WTC11 (cell line): Measurements from ENCODE around the gene BAIAP3. TPM values are rescaled to one million over a fixed set of nuclear protein-coding genes. Genes with fewer than 3 reads are reported as not detected.

Experiments
- ATAC-seq: fragments of 200-7000 bp; cut with Tn5 transposase; 2 replicates; pipeline ENCODE4 v1.10.0; 2021; ENCODE audit warnings: mild to moderate bottlenecking, moderate library complexity
- CTCF ChIA-PET: fragments of 300-600 bp; sonication (Branson Sonifier 250); formaldehyde crosslinking; loops from one replicate; lab custom pipeline; 2021; ENCODE audit warnings: antibody characterized with exemption; lab: Charles Lee
- POLR2A ChIA-PET: fragments of 350-600 bp; sonication (Branson Sonifier 250); formaldehyde crosslinking; loops from one replicate; lab custom pipeline; 2021; ENCODE audit warnings: antibody characterized with exemption; lab: Charles Lee
- DNase-seq: peaks from one replicate; pipeline ENCODE4 v3.0.0; 2021; ENCODE audit warnings: low spot score
- H3K27ac Mint-ChIP-seq: 2 replicates; pipeline ENCODE4 v1.8.0; 2021; ENCODE audit warnings: mixed read lengths
- H3K27me3 Mint-ChIP-seq: 2 replicates; pipeline ENCODE4 v1.8.0; 2021; ENCODE audit warnings: low read depth, mild to moderate bottlenecking, moderate library complexity, mixed read lengths
- H3K36me3 Mint-ChIP-seq: 2 replicates; pipeline ENCODE4 v1.8.0; 2021; ENCODE audit warnings: mixed read lengths
- H3K4me1 Mint-ChIP-seq: 2 replicates; pipeline ENCODE4 v1.8.0; 2022; ENCODE audit warnings: mixed read lengths
- H3K4me3 Mint-ChIP-seq: 2 replicates; pipeline ENCODE4 v1.8.0; 2021; ENCODE audit warnings: mild to moderate bottlenecking, moderate library complexity, mixed read lengths
- H3K9me3 Mint-ChIP-seq: 2 replicates; pipeline ENCODE4 v1.8.0; 2021; ENCODE audit warnings: mixed read lengths
- CREB1 ChIP-seq: sonication (generic); formaldehyde crosslinking; IDR thresholded peaks from 2 replicates; pipeline ENCODE4 v1.8.0; 2023; ENCODE audit warnings: mild to moderate bottlenecking, missing genetic modification reagents
- ETV6 ChIP-seq: sonication (generic); formaldehyde crosslinking; IDR thresholded peaks from 2 replicates; pipeline ENCODE4 v1.8.1; 2022; ENCODE audit warnings: mild to moderate bottlenecking, missing genetic modification reagents
- OVOL2 ChIP-seq: fragments of 250-450 bp; sonication (Bioruptor Pico); IDR thresholded peaks from 2 replicates; pipeline ENCODE4 v1.9.0; 2021; ENCODE audit warnings: mild to moderate bottlenecking, borderline replicate concordance
- USF2 ChIP-seq: sonication (generic); formaldehyde crosslinking; IDR thresholded peaks from 2 replicates; pipeline ENCODE4 v1.8.1; 2023; ENCODE audit warnings: mild to moderate bottlenecking, missing genetic modification reagents, moderate library complexity
- ZMAT4 ChIP-seq: fragments of 250-450 bp; sonication (Bioruptor Pico); IDR thresholded peaks from 2 replicates; pipeline ENCODE4 v1.9.0; 2021; ENCODE audit warnings: mild to moderate bottlenecking
- ZNF232 ChIP-seq: sonication (generic); formaldehyde crosslinking; IDR thresholded peaks from 2 replicates; pipeline ENCODE4 v1.8.0; 2022; ENCODE audit warnings: mild to moderate bottlenecking, missing genetic modification reagents
- ZNF532 ChIP-seq: fragments of 250-450 bp; sonication (Bioruptor Pico); IDR thresholded peaks from 2 replicates; pipeline ENCODE4 v1.9.0; 2021; ENCODE audit warnings: mild to moderate bottlenecking, borderline replicate concordance
- total RNA-seq: library from RNA; stranded (reverse); gene quantifications from 3 replicates; pipeline ENCODE4 v1.2.3, GENCODE V29; 2021
- TF ChIP-seq, protein P1 (sequence below): sonication (generic); formaldehyde crosslinking; IDR thresholded peaks from 2 replicates; pipeline ENCODE4 v1.8.0; 2022; ENCODE audit warnings: mild to moderate bottlenecking, missing genetic modification reagents
- TF ChIP-seq, protein P2 (sequence below): sonication (generic); formaldehyde crosslinking; IDR thresholded peaks from 2 replicates; pipeline ENCODE4 v1.8.0; 2022; ENCODE audit warnings: mild to moderate bottlenecking, missing genetic modification reagents
- TF ChIP-seq, protein P3 (sequence below): sonication (generic); formaldehyde crosslinking; IDR thresholded peaks from 2 replicates; pipeline ENCODE4 v1.8.0; 2022; ENCODE audit warnings: mild to moderate bottlenecking, missing genetic modification reagents
- TF ChIP-seq, protein P4 (sequence below): fragments of 250-450 bp; sonication (Bioruptor Pico); IDR thresholded peaks from 2 replicates; pipeline ENCODE4 v1.9.0; 2021; ENCODE audit warnings: moderate library complexity, mild to moderate bottlenecking, inconsistent platforms, borderline replicate concordance
- TF ChIP-seq, protein P5 (sequence below): fragments of 250-450 bp; sonication (Bioruptor Pico); IDR thresholded peaks from 2 replicates; pipeline ENCODE4 v1.9.0; 2021; ENCODE audit warnings: mild to moderate bottlenecking

Gene BAIAP3
- total RNA-seq, 1 experiment from 2014 or later = 18.8 TPM

DNA sequence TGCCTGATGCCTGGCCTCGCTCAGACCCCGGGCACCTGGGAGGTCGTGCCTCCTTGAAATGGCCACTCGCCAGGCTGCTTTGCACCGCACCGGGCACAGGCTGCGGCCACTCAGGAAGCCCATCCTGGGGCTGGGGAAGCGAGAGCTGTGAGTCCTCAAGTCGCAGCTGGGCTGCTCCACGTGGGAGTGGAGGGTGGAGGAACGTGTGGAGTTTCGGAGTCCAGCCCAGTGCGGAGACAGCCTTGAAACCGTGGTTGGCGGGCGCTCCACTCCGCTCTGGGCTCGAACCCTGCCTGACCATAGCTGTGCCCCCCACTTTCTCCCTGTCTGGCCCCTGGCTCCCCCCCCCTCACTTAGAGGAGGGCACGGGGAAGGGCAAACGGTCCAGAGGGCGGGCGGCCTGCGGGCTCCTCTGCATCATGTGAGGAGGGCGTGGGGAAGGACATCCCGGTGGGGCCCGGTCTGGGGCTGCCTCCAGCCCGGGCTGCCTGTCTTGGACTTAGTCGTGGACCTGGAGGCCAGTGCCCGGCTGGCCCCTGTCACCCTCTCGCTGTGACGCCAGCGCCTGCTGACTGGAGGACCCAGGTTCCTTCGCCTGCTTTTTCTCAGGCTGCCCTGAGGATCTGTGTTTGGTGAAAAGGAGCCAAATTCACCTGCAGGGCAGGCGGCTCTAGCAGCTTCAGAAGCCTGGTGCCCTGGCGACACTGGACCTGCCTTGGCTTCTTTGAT lies 21.5 kb upstream of the BAIAP3 start (continued):
- TF ChIP-seq, protein P1, sequence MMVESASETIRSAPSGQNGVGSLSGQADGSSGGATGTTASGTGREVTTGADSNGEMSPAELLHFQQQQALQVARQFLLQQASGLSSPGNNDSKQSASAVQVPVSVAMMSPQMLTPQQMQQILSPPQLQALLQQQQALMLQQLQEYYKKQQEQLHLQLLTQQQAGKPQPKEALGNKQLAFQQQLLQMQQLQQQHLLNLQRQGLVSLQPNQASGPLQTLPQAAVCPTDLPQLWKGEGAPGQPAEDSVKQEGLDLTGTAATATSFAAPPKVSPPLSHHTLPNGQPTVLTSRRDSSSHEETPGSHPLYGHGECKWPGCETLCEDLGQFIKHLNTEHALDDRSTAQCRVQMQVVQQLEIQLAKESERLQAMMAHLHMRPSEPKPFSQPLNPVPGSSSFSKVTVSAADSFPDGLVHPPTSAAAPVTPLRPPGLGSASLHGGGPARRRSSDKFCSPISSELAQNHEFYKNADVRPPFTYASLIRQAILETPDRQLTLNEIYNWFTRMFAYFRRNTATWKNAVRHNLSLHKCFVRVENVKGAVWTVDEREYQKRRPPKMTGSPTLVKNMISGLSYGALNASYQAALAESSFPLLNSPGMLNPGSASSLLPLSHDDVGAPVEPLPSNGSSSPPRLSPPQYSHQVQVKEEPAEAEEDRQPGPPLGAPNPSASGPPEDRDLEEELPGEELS (CRISPR knock-in tag) = no peak
- TF ChIP-seq CREB1 (no peak), OVOL2 (no peak), ETV6 (CRISPR knock-in tag) (no peak)
- TF ChIP-seq, protein P2, sequence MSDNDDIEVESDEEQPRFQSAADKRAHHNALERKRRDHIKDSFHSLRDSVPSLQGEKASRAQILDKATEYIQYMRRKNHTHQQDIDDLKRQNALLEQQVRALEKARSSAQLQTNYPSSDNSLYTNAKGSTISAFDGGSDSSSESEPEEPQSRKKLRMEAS (CRISPR knock-in tag) = no peak
- TF ChIP-seq, protein P3, sequence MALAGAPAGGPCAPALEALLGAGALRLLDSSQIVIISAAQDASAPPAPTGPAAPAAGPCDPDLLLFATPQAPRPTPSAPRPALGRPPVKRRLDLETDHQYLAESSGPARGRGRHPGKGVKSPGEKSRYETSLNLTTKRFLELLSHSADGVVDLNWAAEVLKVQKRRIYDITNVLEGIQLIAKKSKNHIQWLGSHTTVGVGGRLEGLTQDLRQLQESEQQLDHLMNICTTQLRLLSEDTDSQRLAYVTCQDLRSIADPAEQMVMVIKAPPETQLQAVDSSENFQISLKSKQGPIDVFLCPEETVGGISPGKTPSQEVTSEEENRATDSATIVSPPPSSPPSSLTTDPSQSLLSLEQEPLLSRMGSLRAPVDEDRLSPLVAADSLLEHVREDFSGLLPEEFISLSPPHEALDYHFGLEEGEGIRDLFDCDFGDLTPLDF (CRISPR knock-in tag) = no peak

GRCh38 chr16:1312467-1312816 lies 21.0 kb upstream of the BAIAP3 start:
- CTCF ChIA-PET = interaction anchor here (0.9 to 2.8 kb wide), 3 partner anchors 12 to 22 kb away, joined by 3 to 8 read pairs (median 5); no protein-coding TSS in a partner anchor
- DNase-seq = no peak

More at GRCh38 chr16:1312467-1312816, 21.0 kb upstream of the BAIAP3 start:
- Mint-ChIP-seq H3K9me3 (no peaks in the 10 kb centered on the region), H3K27me3 (no peaks in the 10 kb centered on the region), H3K4me3 (no peak overlapping the region), H3K36me3 (peaks cover 33% of the 10 kb centered on the region), H3K4me1 (peaks cover 8% of the 10 kb centered on the region), H3K27ac (peak overlapping the region; percentile 77; the same call in 1 of the 2 replicates)
- TF ChIP-seq, protein P4, sequence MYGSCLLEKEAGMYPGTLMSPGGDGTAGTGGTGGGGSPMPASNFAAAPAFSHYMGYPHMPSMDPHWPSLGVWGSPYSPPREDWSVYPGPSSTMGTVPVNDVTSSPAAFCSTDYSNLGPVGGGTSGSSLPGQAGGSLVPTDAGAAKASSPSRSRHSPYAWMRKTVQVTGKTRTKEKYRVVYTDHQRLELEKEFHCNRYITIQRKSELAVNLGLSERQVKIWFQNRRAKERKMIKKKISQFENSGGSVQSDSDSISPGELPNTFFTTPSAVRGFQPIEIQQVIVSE = no peak
- TF ChIP-seq ZNF232 (no peak), ZNF532 (CRISPR knock-in tag) (no peak), USF2 (no peak), ZMAT4 (CRISPR knock-in tag) (no peak)
- TF ChIP-seq, protein P5, sequence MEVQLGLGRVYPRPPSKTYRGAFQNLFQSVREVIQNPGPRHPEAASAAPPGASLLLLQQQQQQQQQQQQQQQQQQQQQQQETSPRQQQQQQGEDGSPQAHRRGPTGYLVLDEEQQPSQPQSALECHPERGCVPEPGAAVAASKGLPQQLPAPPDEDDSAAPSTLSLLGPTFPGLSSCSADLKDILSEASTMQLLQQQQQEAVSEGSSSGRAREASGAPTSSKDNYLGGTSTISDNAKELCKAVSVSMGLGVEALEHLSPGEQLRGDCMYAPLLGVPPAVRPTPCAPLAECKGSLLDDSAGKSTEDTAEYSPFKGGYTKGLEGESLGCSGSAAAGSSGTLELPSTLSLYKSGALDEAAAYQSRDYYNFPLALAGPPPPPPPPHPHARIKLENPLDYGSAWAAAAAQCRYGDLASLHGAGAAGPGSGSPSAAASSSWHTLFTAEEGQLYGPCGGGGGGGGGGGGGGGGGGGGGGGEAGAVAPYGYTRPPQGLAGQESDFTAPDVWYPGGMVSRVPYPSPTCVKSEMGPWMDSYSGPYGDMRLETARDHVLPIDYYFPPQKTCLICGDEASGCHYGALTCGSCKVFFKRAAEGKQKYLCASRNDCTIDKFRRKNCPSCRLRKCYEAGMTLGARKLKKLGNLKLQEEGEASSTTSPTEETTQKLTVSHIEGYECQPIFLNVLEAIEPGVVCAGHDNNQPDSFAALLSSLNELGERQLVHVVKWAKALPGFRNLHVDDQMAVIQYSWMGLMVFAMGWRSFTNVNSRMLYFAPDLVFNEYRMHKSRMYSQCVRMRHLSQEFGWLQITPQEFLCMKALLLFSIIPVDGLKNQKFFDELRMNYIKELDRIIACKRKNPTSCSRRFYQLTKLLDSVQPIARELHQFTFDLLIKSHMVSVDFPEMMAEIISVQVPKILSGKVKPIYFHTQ (CRISPR knock-in tag) = no peak
- no peak for ATAC-seq
- POLR2A ChIA-PET = no interaction called here
